GOT3 (cell line): ENCODE results near the gene TTC1.

ENCODE experiments used
- DNase-seq: peaks from one replicate; lab custom pipeline; 2025; ENCODE audit warnings: mixed read lengths; lab: John Stamatoyannopoulos, UW

The TTC1 gene

DNA sequence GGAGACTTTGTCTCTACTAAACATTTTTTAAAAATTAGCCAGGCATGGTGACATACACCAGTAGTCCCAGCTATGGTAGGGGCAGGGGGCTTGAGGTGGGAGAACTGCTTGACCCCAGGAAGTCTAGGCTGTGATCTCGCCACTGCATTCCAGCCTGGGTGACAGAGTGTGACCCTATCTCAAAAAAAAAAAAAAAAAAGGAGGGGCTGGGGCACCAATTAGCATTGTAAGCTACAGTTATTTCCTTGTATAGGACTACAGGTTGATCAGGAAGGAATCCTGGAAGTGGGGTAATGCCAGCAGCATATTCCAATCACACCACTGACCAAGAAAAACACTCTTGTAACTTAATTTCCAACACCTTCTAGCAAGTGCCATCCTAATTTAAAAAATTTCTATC lies 78.3 kb downstream of the TTC1 start:
- no peak for DNase-seq

DNA sequence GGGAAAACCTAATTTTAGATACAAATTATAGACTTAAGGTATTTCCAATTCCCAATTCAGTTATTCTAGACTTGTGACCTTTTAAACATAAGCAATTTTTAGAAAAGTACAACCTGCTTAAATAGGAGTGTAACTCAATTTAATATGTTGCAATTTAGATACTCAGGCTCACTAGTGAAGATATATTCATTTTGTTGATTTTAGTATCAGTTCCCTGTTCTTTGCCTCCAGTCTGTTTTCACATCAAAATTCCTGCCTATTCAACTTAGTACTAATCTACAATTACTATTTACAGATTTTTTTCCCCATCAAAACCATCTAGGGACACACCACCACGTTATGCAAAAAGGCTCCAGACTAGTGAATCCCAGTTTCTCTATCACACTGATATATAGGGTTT lies 79.9 kb downstream of the TTC1 start:
- DNase-seq: no peak

DNA sequence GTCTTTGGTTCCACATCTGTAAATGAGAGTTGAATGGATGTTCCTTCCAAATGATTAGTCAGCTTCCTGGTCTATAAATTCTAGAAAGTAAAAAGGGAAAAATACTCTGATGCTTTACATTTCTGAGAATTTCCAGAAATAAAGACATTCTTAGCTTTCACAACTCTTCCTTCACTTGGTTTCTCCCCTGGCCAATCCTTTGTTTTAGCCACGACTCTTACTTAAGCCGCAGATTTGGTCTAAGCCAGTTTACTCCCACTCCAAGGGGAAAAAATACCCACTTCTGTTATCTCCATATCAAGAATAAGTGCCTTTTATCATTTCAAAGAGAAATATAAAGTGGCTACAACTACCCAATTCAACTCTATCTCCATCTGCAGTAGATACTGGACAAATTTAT lies 80.6 kb downstream of the TTC1 start:
- no peak for DNase-seq

DNA sequence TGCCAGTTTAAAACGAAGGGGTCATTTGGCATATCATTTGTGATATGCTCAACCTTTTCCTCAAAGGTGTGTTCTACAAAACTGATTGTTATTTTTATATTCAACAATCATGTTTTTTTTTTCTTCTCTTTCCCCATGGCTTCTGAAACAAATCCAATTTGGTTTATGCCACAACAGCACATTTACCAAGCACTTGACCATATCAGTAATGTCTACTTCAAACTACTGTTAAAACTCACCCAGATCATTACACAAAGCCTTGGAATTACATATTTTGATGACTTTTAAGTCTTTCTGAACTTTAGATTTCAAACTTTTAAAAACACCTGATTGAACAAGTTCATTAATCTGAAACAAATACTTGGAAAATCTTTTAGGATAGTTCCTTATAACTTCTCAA lies 81.1 kb downstream of the TTC1 start:
- DNase-seq: no peak

DNA sequence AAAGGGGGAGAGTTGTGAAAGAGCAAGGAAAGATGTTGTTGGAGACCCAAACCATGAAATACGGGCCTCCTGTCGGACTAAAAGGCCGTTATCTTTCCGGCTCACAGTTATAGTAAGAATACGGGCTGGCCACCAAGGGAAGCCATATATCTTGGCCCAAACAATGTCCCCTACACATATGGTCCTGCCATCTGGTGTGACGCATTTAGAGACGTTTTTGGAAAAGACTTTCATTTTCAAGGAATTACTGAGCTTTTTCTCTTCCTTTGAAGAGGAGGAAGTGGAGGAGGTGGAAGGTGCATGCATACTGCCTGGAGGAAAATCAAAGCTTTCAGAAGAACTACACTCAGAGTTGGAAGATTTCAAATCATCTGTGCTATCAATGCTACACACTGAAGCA lies 83.6 kb downstream of the TTC1 start:
- DNase-seq: no peak

DNA sequence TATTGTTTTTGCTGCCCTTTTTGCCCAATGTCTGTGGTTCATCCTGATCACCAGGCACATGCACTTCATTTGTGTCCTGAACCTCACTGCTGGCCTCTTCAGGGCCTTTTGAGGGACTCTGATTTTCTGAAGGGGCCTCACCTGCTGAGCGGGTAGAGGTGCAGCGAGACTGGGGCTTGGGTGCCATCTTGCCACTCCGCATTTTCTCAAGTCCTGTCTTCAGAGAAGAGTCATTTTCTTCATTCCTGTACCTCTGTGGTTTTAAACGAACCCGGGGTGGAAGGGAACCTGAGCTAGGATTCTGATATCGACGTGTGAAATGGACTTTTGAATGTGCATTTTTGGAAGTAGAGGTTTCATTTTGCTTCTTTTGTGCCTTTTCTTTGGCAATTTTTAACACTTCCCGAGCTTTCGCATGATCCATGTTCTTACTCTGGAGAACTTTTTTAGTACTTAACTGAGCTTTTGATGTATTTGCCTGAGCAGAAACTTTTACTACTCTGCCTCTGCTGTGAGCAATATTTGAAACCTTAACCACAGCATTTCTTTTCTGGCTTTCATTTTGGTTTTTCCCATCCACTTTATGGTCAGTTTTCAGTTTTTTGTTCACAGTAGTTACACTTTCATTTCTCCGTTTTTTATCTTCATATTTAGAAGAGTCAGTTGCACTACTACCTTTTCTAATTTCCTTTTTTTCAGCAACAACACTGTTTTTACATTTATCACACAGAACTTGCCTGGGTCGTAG lies 84.2 kb downstream of the TTC1 start:
- DNase-seq: no peak

GRCh38 chr5:160096178-160096577 lies 87.2 kb downstream of the TTC1 start:
- no peak for DNase-seq

GRCh38 chr5:160097991-160098390 lies 89.1 kb downstream of the TTC1 start:
- DNase-seq: no peak

DNA sequence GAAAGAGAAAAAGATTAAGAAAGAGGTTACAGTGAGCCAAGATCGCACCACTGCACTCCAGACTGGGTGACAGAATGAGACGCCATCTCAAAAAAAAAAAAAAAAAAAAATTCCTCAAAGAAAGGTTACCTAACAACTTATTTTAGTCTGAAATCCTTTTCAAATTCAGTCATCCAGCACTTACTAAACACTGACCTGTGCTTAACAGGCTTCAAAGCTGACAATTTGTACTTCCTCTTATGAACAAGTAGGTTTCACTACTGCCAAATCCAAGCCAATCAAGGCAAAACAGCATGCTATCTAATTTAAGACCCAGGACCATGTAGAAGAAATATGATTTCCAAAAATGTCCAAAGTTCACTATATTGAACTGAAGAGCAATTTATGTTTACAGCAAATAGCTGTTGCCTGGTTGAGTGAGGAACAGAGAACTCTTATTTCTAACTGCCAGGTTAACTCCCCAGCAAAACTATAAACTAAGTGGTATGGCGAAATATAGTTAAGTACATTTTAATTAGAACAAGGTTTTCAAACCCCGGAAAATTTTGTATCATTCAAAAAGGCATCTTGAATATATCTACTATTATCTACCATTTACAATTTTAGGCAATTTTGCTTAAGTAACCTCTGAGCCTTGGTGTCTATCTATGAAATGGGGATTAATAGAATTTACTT lies 96.9 kb downstream of the TTC1 start:
- no peak for DNase-seq

- no peak for DNase-seq
These were observed 99.2 kb downstream of the TTC1 start for GRCh38 chr5:160108124-160108523.
